Colonic mucosa (tissue), 4 donors: ENCODE measurements around the gene GET4. TPM values are rescaled to one million over a fixed set of nuclear protein-coding genes. Genes with fewer than 3 reads are reported as not detected.

Experiments
- DNase-seq: peaks from one replicate; pipeline ENCODE4 v3.0.0-alpha.2; 2020
- H3K27ac ChIP-seq: fragments of 200-600 bp; one replicate; pipeline ENCODE4 v1.8.0; 2021
- H3K27me3 ChIP-seq: fragments of 200-600 bp; one replicate; pipeline ENCODE4 v1.8.0; 2021
- H3K36me3 ChIP-seq: fragments of 200-600 bp; one replicate; pipeline ENCODE4 v1.8.0; 2021
- H3K4me1 ChIP-seq: fragments of 200-600 bp; one replicate; pipeline ENCODE4 v1.8.0; 2021; ENCODE audit warnings: mild to moderate bottlenecking
- H3K4me3 ChIP-seq: fragments of 200-600 bp; one replicate; pipeline ENCODE4 v1.8.0; 2021
- H3K9ac ChIP-seq, 2 donors: one replicate each; pipeline ENCODE4 v1.7.0; 2013; ENCODE audit warnings: control low read depth in 2 of 2, low read depth in 2 of 2, low read length in 2 of 2
- H3K9me3 ChIP-seq: fragments of 200-600 bp; one replicate; pipeline ENCODE4 v1.8.0; 2021
- CTCF ChIP-seq: fragments of 200-600 bp; IDR thresholded peaks from one replicate; pipeline ENCODE4 v1.8.0; 2022; ENCODE audit warnings: antibody characterized with exemption, mild to moderate bottlenecking
- intact Hi-C: fragments of 100-400 bp; cut with DNase I; formaldehyde crosslinking; loops from one replicate; pipeline ENCODE4 v1.14.1; 2022
- total RNA-seq, 2 donors: library from RNA; stranded (reverse); fragmentation: NEBNext Ultra II Directional in 1 of 2; extraction: Animal tissue kit (Norgen Biotek cat#: 25700) in 1 of 2; gene quantifications; one replicate each; pipeline ENCODE4 v1.2.1, GENCODE V29; 2021
- donor health status: healthy.
- donor health status: DM: no; HTN: no; CAD: no.
- donor health status: DM: no; HTN: no; CAD: no.

GET4 gene
- total RNA-seq, 2 donors from 2014 or later: 33.0 to 35.9 TPM

- H3K27ac ChIP-seq: no peak overlapping the region
- no peaks in the 10 kb centered on the region for H3K27me3 ChIP-seq
- no peak overlapping the region for H3K4me3 ChIP-seq
- H3K36me3 ChIP-seq: no peaks in the 10 kb centered on the region
- no peaks in the 10 kb centered on the region for H3K9me3 ChIP-seq
- H3K9ac ChIP-seq: no peak overlapping the region
- no peak for TF ChIP-seq CTCF
- DNase-seq: no peak
- intact Hi-C loops: no loop called here
- H3K4me1 ChIP-seq: peaks cover 5% of the 10 kb centered on the region
Observed at GRCh38 chr7:880450-880849, 4.1 kb downstream of the GET4 start.

- Histone ChIP-seq H3K9me3 (no peaks in the 10 kb centered on the region), H3K27me3 (no peaks in the 10 kb centered on the region), H3K36me3 (peaks cover 2% of the 10 kb centered on the region), H3K4me1 (peaks cover 5% of the 10 kb centered on the region), H3K4me3 (no peak overlapping the region), H3K9ac (no peak overlapping the region), H3K27ac (no peak overlapping the region)
- intact Hi-C loops: no loop called here
- DNase-seq: no peak
- TF ChIP-seq CTCF: no peak
Observed at GRCh38 chr7:881441-882234, 5.3 kb downstream of the GET4 start.

GRCh38 chr7:882336-883035 lies 6.1 kb downstream of the GET4 start:
- no peaks in the 10 kb centered on the region for H3K27me3 ChIP-seq
- no peaks in the 10 kb centered on the region for H3K9me3 ChIP-seq
- intact Hi-C loops: no loop called here
- H3K4me1 ChIP-seq: peaks cover 5% of the 10 kb centered on the region
- DNase-seq: no peak
- no peak overlapping the region for H3K4me3 ChIP-seq
- H3K36me3 ChIP-seq: peaks cover 5% of the 10 kb centered on the region
- H3K9ac ChIP-seq: no peak overlapping the region
- H3K27ac ChIP-seq: no peak overlapping the region
- TF ChIP-seq CTCF: no peak

- Histone ChIP-seq H3K4me1 (peaks cover 5% of the 10 kb centered on the region), H3K27me3 (no peaks in the 10 kb centered on the region), H3K9me3 (no peaks in the 10 kb centered on the region), H3K27ac (no peak overlapping the region), H3K9ac (no peak overlapping the region), H3K4me3 (no peak overlapping the region), H3K36me3 (peaks cover 12% of the 10 kb centered on the region)
- no peak for DNase-seq
- no peak for TF ChIP-seq CTCF
- intact Hi-C loops: no loop called here
Observed at GRCh38 chr7:883055-884021, 7.0 kb downstream of the GET4 start.
